HG03571 (cell line): Measurements from ENCODE around the gene KRTAP4-5.
"Not testable (repeated sequence)": the region's sequence is repeated elsewhere in the genome, so short reads cannot be mapped to it uniquely, and the experiment has no call there.

Experiments used
- ATAC-seq: cut with Tn5 transposase; IDR thresholded peaks from one replicate; pipeline ENCODE4 v1.9.1; 2021; ENCODE audit not compliant: unreplicated experiment

KRTAP4-5 gene

GRCh38 chr17:41111151-41111885 is 38.3 kb downstream of the KRTAP4-5 start:
- no peak for ATAC-seq

GRCh38 chr17:41108728-41109386 is 40.8 kb downstream of the KRTAP4-5 start:
- not testable (repeated sequence) for ATAC-seq

GRCh38 chr17:41107941-41108450 is 41.6 kb downstream of the KRTAP4-5 start:
- ATAC-seq: no peak

GRCh38 chr17:41105347-41105746 is 44.3 kb downstream of the KRTAP4-5 start, which contains the start of gene KRTAP4-9:
Gene KRTAP4-9, plus strand, starts transcription at chr17:41105389. Its CDS starts 0 bp downstream, at chr17:41105389.
- not testable (repeated sequence) for ATAC-seq

GRCh38 chr17:41104386-41105038 is 45.1 kb downstream of the KRTAP4-5 start:
- ATAC-seq: not testable (repeated sequence)

GRCh38 chr17:41103896-41104295 is 45.7 kb downstream of the KRTAP4-5 start:
- ATAC-seq: no peak

GRCh38 chr17:41101586-41102259 is 47.9 kb downstream of the KRTAP4-5 start, which contains the start of gene KRTAP4-16:
Gene KRTAP4-16, minus strand, starts transcription at chr17:41102209. Its CDS starts 0 bp downstream, at chr17:41102209.
- ATAC-seq: no peak

GRCh38 chr17:41099682-41100480 is 49.7 kb downstream of the KRTAP4-5 start:
- ATAC-seq: not testable (repeated sequence)
